HCT116 (cell line): ENCODE results near the gene TLE5. TPM values are rescaled to one million over a fixed set of nuclear protein-coding genes. Genes with fewer than 3 reads are reported as not detected.

Experiments
- ATAC-seq: fragments of 200-7000 bp; cut with Tn5 transposase; 2 replicates; pipeline ENCODE4 v1.9.1; 2020; ENCODE audit warnings: mild to moderate bottlenecking, moderate library complexity
- Bru-seq: library from RNA; stranded (reverse); fragments of 400-500 nt; gene quantifications from one replicate; lab custom pipeline; 2021; lab: Mats Ljungman, UMichigan
- BruChase-seq, 2 experiments: library from RNA; stranded (reverse); fragments of 400-500 nt; gene quantifications; one replicate each; lab custom pipeline; 2021; lab: Mats Ljungman, UMichigan
- BruUV-seq: library from RNA; stranded (reverse); fragments of 400-500 nt; replicated peaks from 2 replicates; lab custom pipeline; 2021; lab: Mats Ljungman, UMichigan
- CTCF ChIA-PET: fragments of 300-600 bp; sonication (Branson Sonifier 250); formaldehyde crosslinking; loops from one replicate; lab custom pipeline; 2021; ENCODE audit warnings: antibody characterized with exemption; lab: Charles Lee
- POLR2A ChIA-PET: fragments of 300-600, 350-600 bp; sonication (Branson Sonifier 250); formaldehyde crosslinking; loops from one replicate; lab custom pipeline; 2021; ENCODE audit warnings: antibody characterized with exemption; lab: Charles Lee
- RAD21 ChIA-PET, 2 experiments: fragments of 300-600 bp; sonication (Branson Sonifier 250); formaldehyde crosslinking; loops; one replicate each; lab custom pipeline; 2023; ENCODE audit warnings: low total read pairs in 2 of 2; ENCODE audit not compliant: uncharacterized antibody in 2 of 2, unreplicated experiment in 2 of 2, low non-redundant PET in 1 of 2; lab: Charles Lee
- DNase-seq: peaks from one replicate; pipeline ENCODE4 v3.0.0-alpha.2; 2010; ENCODE audit warnings: low read depth, low spot score
- H2AFZ ChIP-seq: fragments of 200-600 bp; shearing (Covaris generic), sonication (generic); 2 replicates; pipeline ENCODE4 v1.6.1; 2017; ENCODE audit warnings: low read depth, mixed run types, mixed read lengths, antibody characterized with exemption, low read length; ENCODE audit not compliant: poor library complexity, severe bottlenecking
- H3K27ac ChIP-seq: 2 replicates; pipeline ENCODE4 v1.5.1; 2012; ENCODE audit warnings: low read depth, low read length
- H3K27me3 ChIP-seq: fragments of 200-600 bp; sonication (generic); 2 replicates; pipeline ENCODE4 v1.6.1; 2016; ENCODE audit warnings: mixed run types, low read length, mixed read lengths; ENCODE audit not compliant: insufficient read depth
- H3K36me3 ChIP-seq, 2 experiments: fragments of 200-500 bp in 1 of 2; fragments of 200-600 bp in 1 of 2; sonication (Bioruptor generic) in 1 of 2; sonication (generic) in 1 of 2; 2 replicates each; pipeline versions ENCODE4 v1.5.1 to v1.6.1; 2014 to 2016; ENCODE audit warnings: low read length in 2 of 2, inconsistent platforms in 1 of 2, mixed read lengths in 1 of 2, mixed run types in 1 of 2; ENCODE audit not compliant: insufficient read depth in 2 of 2, control insufficient read depth in 1 of 2
- H3K4me1 ChIP-seq, 2 experiments: fragments of 200-600 bp in 1 of 2; sonication (generic) in 1 of 2; 2 replicates each; pipeline versions ENCODE4 v1.5.1 to v1.6.1; 2012 to 2017; ENCODE audit warnings: low read length in 2 of 2, inconsistent platforms in 1 of 2, mild to moderate bottlenecking in 1 of 2, mixed read lengths in 1 of 2, mixed run types in 1 of 2, moderate library complexity in 1 of 2; ENCODE audit not compliant: insufficient read depth in 2 of 2, control insufficient read depth in 1 of 2
- H3K4me2 ChIP-seq: fragments of 200-600 bp; sonication (generic); 2 replicates; pipeline ENCODE4 v1.6.1; 2017; ENCODE audit warnings: mixed run types, low read length, mixed read lengths
- H3K4me3 ChIP-seq, 2 experiments: fragments of 200-600 bp in 1 of 2; sonication (generic) in 1 of 2; replicated peaks in 1 of 2; 2 replicates each; pipeline ENCODE4 v1.5.1; 2011 to 2016; ENCODE audit warnings: low read length in 2 of 2, control low read depth in 1 of 2, low read depth in 1 of 2, mild to moderate bottlenecking in 1 of 2, mixed read lengths in 1 of 2, mixed run types in 1 of 2
- H3K79me2 ChIP-seq: fragments of 200-600 bp; sonication (generic); 2 replicates; pipeline ENCODE4 v1.6.1; 2017; ENCODE audit warnings: mild to moderate bottlenecking, mixed run types, low read length, moderate library complexity, mixed read lengths; ENCODE audit not compliant: insufficient read depth
- H3K9ac ChIP-seq: fragments of 200-600 bp; sonication (generic); 2 replicates; pipeline ENCODE4 v1.6.1; 2016; ENCODE audit warnings: low read length, mixed read lengths
- H3K9me2 ChIP-seq: fragments of 200-600 bp; sonication (generic), shearing (Covaris generic); 2 replicates; pipeline ENCODE4 v1.6.1; 2017; ENCODE audit warnings: mixed run types, mild to moderate bottlenecking, moderate library complexity; ENCODE audit not compliant: insufficient read depth
- H3K9me3 ChIP-seq, 2 experiments: fragments of 200-500 bp in 1 of 2; fragments of 200-600 bp in 1 of 2; sonication (Bioruptor generic) in 1 of 2; sonication (generic) in 1 of 2; 2 replicates each; pipeline ENCODE4 v1.6.1; 2014 to 2017; ENCODE audit warnings: low read length in 2 of 2, mixed read lengths in 2 of 2, inconsistent platforms in 1 of 2, low read depth in 1 of 2, mild to moderate bottlenecking in 1 of 2, mixed run types in 1 of 2, moderate library complexity in 1 of 2; ENCODE audit not compliant: control insufficient read depth in 1 of 2, insufficient read depth in 1 of 2
- H4K20me1 ChIP-seq: fragments of 200-600 bp; sonication (generic), shearing (Covaris generic); 2 replicates; pipeline ENCODE4 v1.6.1; 2017; ENCODE audit warnings: mixed run types, mild to moderate bottlenecking, moderate library complexity; ENCODE audit not compliant: insufficient read depth
- EGR1 ChIP-seq: IDR thresholded peaks from 2 replicates; pipeline ENCODE4 v1.6.1; 2012; ENCODE audit warnings: low read depth
- ELF1 ChIP-seq: IDR thresholded peaks from 2 replicates; pipeline ENCODE4 v1.6.1; 2012; ENCODE audit warnings: low read depth, borderline replicate concordance
- EZH2 ChIP-seq: fragments of 200-600 bp; sonication (generic); IDR thresholded peaks from 2 replicates; pipeline ENCODE4 v1.6.1; 2017; ENCODE audit warnings: antibody characterized with exemption, mixed run types
- EZH2phosphoT487 ChIP-seq: fragments of 200-600 bp; IDR thresholded peaks from 2 replicates; pipeline ENCODE4 v1.6.1; 2018; ENCODE audit warnings: antibody characterized with exemption, borderline replicate concordance
- FOSL1 ChIP-seq: IDR thresholded peaks from 2 replicates; pipeline ENCODE4 v1.6.1; 2012; ENCODE audit warnings: low read depth
- JUND ChIP-seq: IDR thresholded peaks from 2 replicates; pipeline ENCODE4 v1.6.1; 2012
- POLR2A ChIP-seq: IDR thresholded peaks from 2 replicates; pipeline ENCODE4 v1.7.0; 2011; ENCODE audit warnings: borderline replicate concordance; ENCODE audit not compliant: insufficient read depth, insufficient read length; ENCODE audit errors: extremely low read depth
- POLR2AphosphoS5 ChIP-seq: IDR thresholded peaks from 2 replicates; pipeline ENCODE4 v1.6.1; 2011; ENCODE audit warnings: mild to moderate bottlenecking, low read depth, low read length, moderate library complexity
- SIN3A ChIP-seq: IDR thresholded peaks from 2 replicates; pipeline ENCODE4 v1.6.1; 2012; ENCODE audit warnings: low read depth
- SP1 ChIP-seq: IDR thresholded peaks from 2 replicates; pipeline ENCODE4 v1.6.1; 2012; ENCODE audit warnings: low read depth
- TCF7L2 ChIP-seq: IDR thresholded peaks from 2 replicates; pipeline ENCODE4 v1.7.0; 2011; ENCODE audit warnings: borderline replicate concordance, inconsistent platforms; ENCODE audit not compliant: insufficient read depth, insufficient read length; ENCODE audit errors: extremely low read depth
- YY1 ChIP-seq: IDR thresholded peaks from 2 replicates; pipeline ENCODE4 v1.6.1; 2011; ENCODE audit warnings: low read length, low read depth, moderate library complexity, mild to moderate bottlenecking; ENCODE audit not compliant: insufficient replicate concordance; ENCODE audit errors: extremely low read depth
- ZFX ChIP-seq: fragments of 450-650 bp; IDR thresholded peaks from 2 replicates; pipeline ENCODE4 v1.6.1; 2017
- ZNF274 ChIP-seq: fragments of 200-500 bp; sonication (Bioruptor generic); IDR thresholded peaks from 2 replicates; pipeline ENCODE4 v1.6.1; 2014; ENCODE audit warnings: mild to moderate bottlenecking, low read depth, low read length, inconsistent platforms
- intact Hi-C: fragments of 100-400 bp; cut with micrococcal nuclease; formaldehyde crosslinking; loops from 2 replicates; pipeline ENCODE4 v1.10.0; 2022
- long read RNA-seq: library from polyadenylated mRNA; unstranded; transcript quantifications from one replicate; pipeline ENCODE4 v2.0.0, GENCODE V29; 2021; ENCODE audit not compliant: unreplicated experiment
- polyA plus RNA-seq: library from polyadenylated mRNA; unstranded; fragments of >200 nt; gene quantifications from 2 replicates; pipeline ENCODE4 v1.2.1, GENCODE V29; 2012; ENCODE audit warnings: missing spikeins
- total RNA-seq: library from RNA; stranded (reverse); gene quantifications from one replicate; pipeline ENCODE4 v1.2.1, GENCODE V29; 2021; ENCODE audit not compliant: unreplicated experiment
- TF ChIP-seq, protein P1 (sequence below): IDR thresholded peaks from 2 replicates; pipeline ENCODE4 v1.6.1; 2011; ENCODE audit warnings: mild to moderate bottlenecking, low read length, moderate library complexity; ENCODE audit not compliant: insufficient replicate concordance; ENCODE audit errors: extremely low read depth
- TF ChIP-seq, protein P2 (sequence below): IDR thresholded peaks from 2 replicates; pipeline ENCODE4 v1.6.1; 2012
- TF ChIP-seq, protein P3 (sequence below), 3 experiments: fragments of 200-600 bp in 1 of 3; sonication (generic) in 1 of 3; IDR thresholded peaks in 2 of 3; conservative IDR thresholded peaks in 1 of 3; 2 replicates each; pipeline ENCODE4 v1.5.1; 2012 to 2017; ENCODE audit warnings: low read depth in 2 of 3, low read length in 2 of 3, antibody characterized with exemption in 1 of 3, borderline replicate concordance in 1 of 3, control low read depth in 1 of 3, mild to moderate bottlenecking in 1 of 3, mixed read lengths in 1 of 3, mixed run types in 1 of 3, moderate library complexity in 1 of 3; ENCODE audit not compliant: insufficient read depth in 1 of 3

Gene TLE5, protein sequence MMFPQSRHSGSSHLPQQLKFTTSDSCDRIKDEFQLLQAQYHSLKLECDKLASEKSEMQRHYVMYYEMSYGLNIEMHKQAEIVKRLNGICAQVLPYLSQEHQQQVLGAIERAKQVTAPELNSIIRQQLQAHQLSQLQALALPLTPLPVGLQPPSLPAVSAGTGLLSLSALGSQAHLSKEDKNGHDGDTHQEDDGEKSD
- total RNA-seq = 263 TPM
- 320 and 329 TPM in 2 replicates for polyA plus RNA-seq
- Bru-seq, nascent RNA = percentile 72 among the genes with signal in this experiment
- percentile 86 among the genes with signal in this experiment for BruChase-seq, experiment 1, labeled RNA remaining after a 6-hour chase
- BruChase-seq, experiment 2, labeled RNA remaining after a 2-hour chase = percentile 78 among the genes with signal in this experiment
- long read RNA-seq, transcript AES-202 (7 exons, 1,608 nt) = major isoform, 118 of 260 reads
- long read RNA-seq, transcript AES-207 (6 exons, 942 nt) = minor isoform, 18 of 260 reads
- long read RNA-seq, partial matches to known transcripts = 5 of 260 reads
- long read RNA-seq, other reads (novel, unspliced or antisense) = 115 of 260 reads

DNA sequence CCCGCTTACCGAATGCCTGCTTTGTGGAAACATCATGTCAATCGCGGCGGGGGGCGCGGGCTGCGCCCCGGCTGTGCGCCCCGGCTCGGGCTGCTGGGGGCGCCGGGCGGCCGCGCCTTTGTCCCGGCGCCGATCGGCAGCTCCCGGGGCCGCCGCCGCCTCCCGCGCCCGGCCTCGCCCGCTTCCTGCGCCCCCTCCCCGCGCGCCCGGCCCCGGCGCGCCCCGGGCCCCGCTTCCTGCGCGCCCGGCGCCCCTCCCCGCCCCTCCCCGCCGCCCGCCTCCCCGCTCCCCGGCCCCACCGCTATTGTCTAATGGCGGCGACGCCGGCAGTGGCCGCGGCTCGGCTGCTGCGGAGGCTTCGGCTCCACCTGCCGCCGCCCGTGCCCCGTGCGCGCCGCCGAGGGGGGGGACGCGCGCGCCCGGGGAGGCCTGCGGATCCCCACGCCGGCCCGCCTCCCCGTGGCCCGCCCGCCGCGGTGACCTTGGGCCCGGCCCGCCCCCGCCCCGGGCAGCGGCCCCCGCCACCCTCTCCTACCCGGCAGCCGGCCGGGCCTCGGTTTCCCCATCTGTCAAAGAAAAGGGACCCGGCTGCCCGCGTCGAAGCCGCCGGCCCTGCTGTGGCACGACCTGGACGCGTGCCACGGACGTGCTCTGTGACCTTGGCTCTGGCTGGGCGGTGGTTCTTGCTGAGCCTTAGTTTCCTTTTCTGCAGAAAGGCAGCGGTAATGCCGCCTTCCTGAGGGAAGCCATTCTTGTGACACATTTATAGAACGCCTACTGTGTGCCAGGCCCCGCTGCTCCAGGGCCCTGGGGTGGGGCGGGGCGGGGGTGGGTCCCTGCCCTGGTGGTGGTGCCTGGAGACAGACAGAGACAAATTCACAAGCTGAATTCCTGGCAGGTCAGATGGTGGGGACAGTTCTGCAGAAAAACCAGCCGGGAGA lies at the start of gene TLE5:
Gene TLE5, minus strand, starts transcription at position 331 of the 941 bp plus-strand sequence. Its CDS starts 295 bp downstream, at position 36.
- Histone ChIP-seq H3K79me2 (peaks cover 39% of the 10 kb centered on the region), H3K9me2 (no peaks in the 10 kb centered on the region), H3K27ac (peak within 1 kb of the TSS; percentile 91), H3K36me3 (peaks cover 9 to 15% of the 10 kb centered on the region in 2 experiments), H3K9me3 (no peaks in the 10 kb centered on the region), H3K4me2 (peak within 1 kb of the TSS; percentile 80), H3K9ac (peak within 1 kb of the TSS; percentile 81), H3K27me3 (no peaks in the 10 kb centered on the region), H2AFZ (no peak within 1 kb of the TSS), H4K20me1 (no peaks in the 10 kb centered on the region), H3K4me3 (peak within 1 kb of the TSS; percentile 72 to 80), H3K4me1 (peaks cover 8 to 30% of the 10 kb centered on the region in 2 experiments)
- DNase-seq (no peak), ATAC-seq (peak; percentile 65)
- ChIA-PET POLR2A (interaction anchor here (0.6 kb wide), 1 partner anchor 10 kb away, joined by 4 read pairs; no protein-coding TSS in a partner anchor), CTCF (interaction anchor here (1.0 kb wide), 1 partner anchor 11 kb away, joined by 4 read pairs; no protein-coding TSS in a partner anchor), RAD21 (no interaction called here)
- TF ChIP-seq, protein P1, sequence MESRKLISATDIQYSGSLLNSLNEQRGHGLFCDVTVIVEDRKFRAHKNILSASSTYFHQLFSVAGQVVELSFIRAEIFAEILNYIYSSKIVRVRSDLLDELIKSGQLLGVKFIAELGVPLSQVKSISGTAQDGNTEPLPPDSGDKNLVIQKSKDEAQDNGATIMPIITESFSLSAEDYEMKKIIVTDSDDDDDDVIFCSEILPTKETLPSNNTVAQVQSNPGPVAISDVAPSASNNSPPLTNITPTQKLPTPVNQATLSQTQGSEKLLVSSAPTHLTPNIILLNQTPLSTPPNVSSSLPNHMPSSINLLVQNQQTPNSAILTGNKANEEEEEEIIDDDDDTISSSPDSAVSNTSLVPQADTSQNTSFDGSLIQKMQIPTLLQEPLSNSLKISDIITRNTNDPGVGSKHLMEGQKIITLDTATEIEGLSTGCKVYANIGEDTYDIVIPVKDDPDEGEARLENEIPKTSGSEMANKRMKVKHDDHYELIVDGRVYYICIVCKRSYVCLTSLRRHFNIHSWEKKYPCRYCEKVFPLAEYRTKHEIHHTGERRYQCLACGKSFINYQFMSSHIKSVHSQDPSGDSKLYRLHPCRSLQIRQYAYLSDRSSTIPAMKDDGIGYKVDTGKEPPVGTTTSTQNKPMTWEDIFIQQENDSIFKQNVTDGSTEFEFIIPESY = no peak
- TF ChIP-seq FOSL1 = no peak
- peak; percentile 55; the same call in 1 of the 2 replicates for TF ChIP-seq POLR2AphosphoS5
- peak; percentile 47; the same call in 1 of the 2 replicates for TF ChIP-seq ZFX
- peak; percentile 67 for TF ChIP-seq YY1
- no peak for TF ChIP-seq EZH2
- no peak for TF ChIP-seq EZH2phosphoT487
- no peak for TF ChIP-seq SIN3A
- TF ChIP-seq, protein P2, sequence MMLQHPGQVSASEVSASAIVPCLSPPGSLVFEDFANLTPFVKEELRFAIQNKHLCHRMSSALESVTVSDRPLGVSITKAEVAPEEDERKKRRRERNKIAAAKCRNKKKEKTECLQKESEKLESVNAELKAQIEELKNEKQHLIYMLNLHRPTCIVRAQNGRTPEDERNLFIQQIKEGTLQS = no peak
- no peak for TF ChIP-seq ELF1
- TF ChIP-seq, protein P3, sequence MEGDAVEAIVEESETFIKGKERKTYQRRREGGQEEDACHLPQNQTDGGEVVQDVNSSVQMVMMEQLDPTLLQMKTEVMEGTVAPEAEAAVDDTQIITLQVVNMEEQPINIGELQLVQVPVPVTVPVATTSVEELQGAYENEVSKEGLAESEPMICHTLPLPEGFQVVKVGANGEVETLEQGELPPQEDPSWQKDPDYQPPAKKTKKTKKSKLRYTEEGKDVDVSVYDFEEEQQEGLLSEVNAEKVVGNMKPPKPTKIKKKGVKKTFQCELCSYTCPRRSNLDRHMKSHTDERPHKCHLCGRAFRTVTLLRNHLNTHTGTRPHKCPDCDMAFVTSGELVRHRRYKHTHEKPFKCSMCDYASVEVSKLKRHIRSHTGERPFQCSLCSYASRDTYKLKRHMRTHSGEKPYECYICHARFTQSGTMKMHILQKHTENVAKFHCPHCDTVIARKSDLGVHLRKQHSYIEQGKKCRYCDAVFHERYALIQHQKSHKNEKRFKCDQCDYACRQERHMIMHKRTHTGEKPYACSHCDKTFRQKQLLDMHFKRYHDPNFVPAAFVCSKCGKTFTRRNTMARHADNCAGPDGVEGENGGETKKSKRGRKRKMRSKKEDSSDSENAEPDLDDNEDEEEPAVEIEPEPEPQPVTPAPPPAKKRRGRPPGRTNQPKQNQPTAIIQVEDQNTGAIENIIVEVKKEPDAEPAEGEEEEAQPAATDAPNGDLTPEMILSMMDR (IDR thresholded peaks at IDR 0.05 in 2 of 3, conservative IDR thresholded peaks at IDR 0.05 in 1 of 3; ENCODE audit: borderline replicate concordance in 1 of 3, insufficient read depth in 1 of 3, low read depth in 2 of 3, low read length in 2 of 3) = no peak
- no peak for TF ChIP-seq EGR1
- TF ChIP-seq SP1 = no peak
- TF ChIP-seq POLR2A = no peak
- TF ChIP-seq JUND = no peak
- peak; percentile 30 for TF ChIP-seq TCF7L2
- TF ChIP-seq ZNF274 = no peak
- intact Hi-C loops = no loop called here
- BruUV-seq = no TSS peak
